ENCODE results near the gene STRN4. TPM values are rescaled to one million over a fixed set of nuclear protein-coding genes. Genes with fewer than 3 reads are reported as not detected.

STRN4 gene
- total and polyA plus RNA-seq, 9 of the 15 experiments (the other 6 are each of a cell fraction or from before 2014, with no cell fraction given), result 0.62 to 83.7 (median 36.9) TPM

GRCh38 chr19:46731584-46731983, 14.7 kb downstream of the STRN4 start (continued):
- TF ChIP-seq, protein P1, sequence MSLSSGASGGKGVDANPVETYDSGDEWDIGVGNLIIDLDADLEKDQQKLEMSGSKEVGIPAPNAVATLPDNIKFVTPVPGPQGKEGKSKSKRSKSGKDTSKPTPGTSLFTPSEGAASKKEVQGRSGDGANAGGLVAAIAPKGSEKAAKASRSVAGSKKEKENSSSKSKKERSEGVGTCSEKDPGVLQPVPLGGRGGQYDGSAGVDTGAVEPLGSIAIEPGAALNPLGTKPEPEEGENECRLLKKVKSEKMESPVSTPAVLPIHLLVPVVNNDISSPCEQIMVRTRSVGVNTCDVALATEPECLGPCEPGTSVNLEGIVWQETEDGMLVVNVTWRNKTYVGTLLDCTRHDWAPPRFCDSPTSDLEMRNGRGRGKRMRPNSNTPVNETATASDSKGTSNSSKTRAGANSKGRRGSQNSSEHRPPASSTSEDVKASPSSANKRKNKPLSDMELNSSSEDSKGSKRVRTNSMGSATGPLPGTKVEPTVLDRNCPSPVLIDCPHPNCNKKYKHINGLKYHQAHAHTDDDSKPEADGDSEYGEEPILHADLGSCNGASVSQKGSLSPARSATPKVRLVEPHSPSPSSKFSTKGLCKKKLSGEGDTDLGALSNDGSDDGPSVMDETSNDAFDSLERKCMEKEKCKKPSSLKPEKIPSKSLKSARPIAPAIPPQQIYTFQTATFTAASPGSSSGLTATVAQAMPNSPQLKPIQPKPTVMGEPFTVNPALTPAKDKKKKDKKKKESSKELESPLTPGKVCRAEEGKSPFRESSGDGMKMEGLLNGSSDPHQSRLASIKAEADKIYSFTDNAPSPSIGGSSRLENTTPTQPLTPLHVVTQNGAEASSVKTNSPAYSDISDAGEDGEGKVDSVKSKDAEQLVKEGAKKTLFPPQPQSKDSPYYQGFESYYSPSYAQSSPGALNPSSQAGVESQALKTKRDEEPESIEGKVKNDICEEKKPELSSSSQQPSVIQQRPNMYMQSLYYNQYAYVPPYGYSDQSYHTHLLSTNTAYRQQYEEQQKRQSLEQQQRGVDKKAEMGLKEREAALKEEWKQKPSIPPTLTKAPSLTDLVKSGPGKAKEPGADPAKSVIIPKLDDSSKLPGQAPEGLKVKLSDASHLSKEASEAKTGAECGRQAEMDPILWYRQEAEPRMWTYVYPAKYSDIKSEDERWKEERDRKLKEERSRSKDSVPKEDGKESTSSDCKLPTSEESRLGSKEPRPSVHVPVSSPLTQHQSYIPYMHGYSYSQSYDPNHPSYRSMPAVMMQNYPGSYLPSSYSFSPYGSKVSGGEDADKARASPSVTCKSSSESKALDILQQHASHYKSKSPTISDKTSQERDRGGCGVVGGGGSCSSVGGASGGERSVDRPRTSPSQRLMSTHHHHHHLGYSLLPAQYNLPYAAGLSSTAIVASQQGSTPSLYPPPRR (CRISPR knock-in tag; IDR thresholded peaks at IDR 0.05; ENCODE audit: borderline replicate concordance), result no peak
- TF ChIP-seq ZNF146 (CRISPR knock-in tag; IDR thresholded peaks at IDR 0.05; ENCODE audit: unreplicated experiment) (no peak), E2F6 (IDR thresholded peaks at IDR 0.05; ENCODE audit: borderline replicate concordance in 1 of 2, extremely low read depth in 1 of 2, insufficient read depth in 1 of 2, insufficient read length in 1 of 2, low read depth in 1 of 2, low read length in 1 of 2, poor library complexity in 1 of 2, severe bottlenecking in 1 of 2) (no peak), CSDE1 (IDR thresholded peaks at IDR 0.05) (no peak), ARID3B (CRISPR knock-in tag; IDR thresholded peaks at IDR 0.05; ENCODE audit: borderline replicate concordance) (no peak), SREBF2 (CRISPR knock-in tag; IDR thresholded peaks at IDR 0.05) (no peak), SMC3 (conservative IDR thresholded peaks at IDR 0.05; ENCODE audit: insufficient read depth, low read depth, low read length) (no peak), MLLT1 (IDR thresholded peaks at IDR 0.05) (peak in 1 of 2 experiments; percentile 52; a peak in 1 of 4 replicates), KDM5B (IDR thresholded peaks at IDR 0.05; ENCODE audit: insufficient replicate concordance, low read depth, low read length) (no peak), XRCC4 (IDR thresholded peaks at IDR 0.05; ENCODE audit: extremely low read depth, insufficient read depth, insufficient read length) (no peak), SMARCE1 (IDR thresholded peaks at IDR 0.05) (no peak), POLR3A (IDR thresholded peaks at IDR 0.05; ENCODE audit: borderline replicate concordance, extremely low read depth, insufficient read depth, insufficient read length) (no peak), HDAC2 (IDR thresholded peaks at IDR 0.05) (no peak), EGR1 (conservative IDR thresholded peaks at IDR 0.05) (no peak), ILF3 (IDR thresholded peaks at IDR 0.05; ENCODE audit: borderline replicate concordance) (no peak), POLR2AphosphoS2 (IDR thresholded peaks at IDR 0.05; ENCODE audit: low read length) (no peak), ATF1 (CRISPR knock-in tag; IDR thresholded peaks at IDR 0.05) (no peak), ATF1 (tag; IDR thresholded peaks at IDR 0.05) (no peak)
- TF ChIP-seq, protein P2, sequence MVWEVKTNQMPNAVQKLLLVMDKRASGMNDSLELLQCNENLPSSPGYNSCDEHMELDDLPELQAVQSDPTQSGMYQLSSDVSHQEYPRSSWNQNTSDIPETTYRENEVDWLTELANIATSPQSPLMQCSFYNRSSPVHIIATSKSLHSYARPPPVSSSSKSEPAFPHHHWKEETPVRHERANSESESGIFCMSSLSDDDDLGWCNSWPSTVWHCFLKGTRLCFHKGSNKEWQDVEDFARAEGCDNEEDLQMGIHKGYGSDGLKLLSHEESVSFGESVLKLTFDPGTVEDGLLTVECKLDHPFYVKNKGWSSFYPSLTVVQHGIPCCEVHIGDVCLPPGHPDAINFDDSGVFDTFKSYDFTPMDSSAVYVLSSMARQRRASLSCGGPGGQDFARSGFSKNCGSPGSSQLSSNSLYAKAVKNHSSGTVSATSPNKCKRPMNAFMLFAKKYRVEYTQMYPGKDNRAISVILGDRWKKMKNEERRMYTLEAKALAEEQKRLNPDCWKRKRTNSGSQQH (CRISPR knock-in tag; IDR thresholded peaks at IDR 0.05), result 0 out of 2 replicates have a peak, but pooled peaks have one; percentile 23
